Measurements from ENCODE around the gene SRPK3. TPM values are rescaled to one million over a fixed set of nuclear protein-coding genes. Genes with fewer than 3 reads are reported as not detected.
"Not testable (repeated sequence)": the region's sequence is repeated elsewhere in the genome, so short reads cannot be mapped to it uniquely, and the experiment has no call there.

Gene SRPK3
- total RNA-seq, 1 donor from 2014 or later = 85.1 TPM

GRCh38 chrX:153804621-153805020 lies 23.8 kb downstream of the SRPK3 start:
- no peak overlapping the region for H3K9ac ChIP-seq (ENCODE audit: low read depth in 1 of 3, low read length in 3 of 3)
- no peak overlapping the region for H3K27ac ChIP-seq (ENCODE audit: low read depth, low read length)
- no peak overlapping the region for H3K4me3 ChIP-seq (ENCODE audit: low read length in 3 of 3)
- H3K36me3 ChIP-seq (ENCODE audit: control insufficient read depth in 3 of 3, insufficient read depth in 3 of 3, low read length in 3 of 3) = no peaks in the 10 kb centered on the region
- H3K9me3 ChIP-seq (ENCODE audit: control insufficient read depth in 3 of 3, low read length in 3 of 3) = no peaks in the 10 kb centered on the region
- H3K4me1 ChIP-seq (ENCODE audit: control insufficient read depth in 3 of 3, insufficient read depth in 3 of 3, low read length in 3 of 3) = peaks cover 4 to 10% (median 9%) of the 10 kb centered on the region in 3 donors
- peaks cover 0 to 4% (median 0%) of the 10 kb centered on the region in 3 donors for H3K27me3 ChIP-seq (ENCODE audit: control insufficient read depth in 3 of 3, insufficient read depth in 3 of 3, low read length in 3 of 3)

GRCh38 chrX:153805436-153805835 lies 24.6 kb downstream of the SRPK3 start:
- H3K4me3 ChIP-seq (ENCODE audit: low read length in 3 of 3) = no peak overlapping the region
- H3K27me3 ChIP-seq (ENCODE audit: control insufficient read depth in 3 of 3, insufficient read depth in 3 of 3, low read length in 3 of 3) = peaks cover 0 to 4% (median 0%) of the 10 kb centered on the region in 3 donors
- H3K9me3 ChIP-seq (ENCODE audit: control insufficient read depth in 3 of 3, low read length in 3 of 3) = no peaks in the 10 kb centered on the region
- H3K9ac ChIP-seq (ENCODE audit: low read depth in 1 of 3, low read length in 3 of 3) = no peak overlapping the region
- peaks cover 3 to 5% (median 4%) of the 10 kb centered on the region in 3 donors for H3K4me1 ChIP-seq (ENCODE audit: control insufficient read depth in 3 of 3, insufficient read depth in 3 of 3, low read length in 3 of 3)
- H3K36me3 ChIP-seq (ENCODE audit: control insufficient read depth in 3 of 3, insufficient read depth in 3 of 3, low read length in 3 of 3) = no peaks in the 10 kb centered on the region
- H3K27ac ChIP-seq (ENCODE audit: low read depth, low read length) = no peak overlapping the region

DNA sequence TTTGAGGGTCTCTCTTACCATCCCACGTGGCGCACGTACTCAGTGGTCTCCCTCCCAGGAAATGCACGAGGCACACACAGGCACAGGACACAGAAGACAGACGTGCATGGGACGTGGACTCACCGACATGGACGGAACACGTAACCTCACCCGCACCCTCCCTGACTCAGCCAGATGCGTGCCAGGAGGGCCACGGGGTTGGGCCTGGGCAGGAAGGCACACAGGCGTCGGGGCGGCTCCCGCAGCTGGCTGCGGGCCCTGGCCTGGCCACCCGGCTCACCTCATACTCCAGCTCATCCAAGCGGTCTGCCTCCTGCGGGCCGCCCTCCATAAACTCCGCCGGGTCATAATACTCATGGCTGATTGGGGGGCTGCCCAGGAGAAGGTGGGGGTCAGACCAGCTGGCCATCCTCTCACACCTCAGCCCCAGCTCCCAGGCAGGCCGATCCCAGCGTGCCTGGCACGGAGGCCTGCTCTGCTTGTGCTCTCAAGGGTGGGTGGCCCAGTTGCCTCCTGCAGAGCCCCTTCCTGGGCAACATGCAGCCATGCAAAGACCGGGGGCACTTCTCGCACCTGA lies 26.2 kb downstream of the SRPK3 start:
- Histone ChIP-seq H3K27ac (ENCODE audit: low read depth, low read length) (no peak overlapping the region), H3K9me3 (ENCODE audit: control insufficient read depth in 3 of 3, low read length in 3 of 3) (no peaks in the 10 kb centered on the region), H3K4me1 (ENCODE audit: control insufficient read depth in 3 of 3, insufficient read depth in 3 of 3, low read length in 3 of 3) (no peaks in the 10 kb centered on the region), H3K27me3 (ENCODE audit: control insufficient read depth in 3 of 3, insufficient read depth in 3 of 3, low read length in 3 of 3) (peaks cover 0 to 4% (median 0%) of the 10 kb centered on the region in 3 donors), H3K36me3 (ENCODE audit: control insufficient read depth in 3 of 3, insufficient read depth in 3 of 3, low read length in 3 of 3) (no peaks in the 10 kb centered on the region), H3K4me3 (ENCODE audit: low read length in 3 of 3) (no peak overlapping the region), H3K9ac (ENCODE audit: low read depth in 1 of 3, low read length in 3 of 3) (no peak overlapping the region)

GRCh38 chrX:153807976-153808375 lies 27.1 kb downstream of the SRPK3 start:
- Histone ChIP-seq H3K4me1 (ENCODE audit: control insufficient read depth in 3 of 3, insufficient read depth in 3 of 3, low read length in 3 of 3) (no peaks in the 10 kb centered on the region), H3K9ac (ENCODE audit: low read depth in 1 of 3, low read length in 3 of 3) (no peak overlapping the region), H3K36me3 (ENCODE audit: control insufficient read depth in 3 of 3, insufficient read depth in 3 of 3, low read length in 3 of 3) (no peaks in the 10 kb centered on the region), H3K9me3 (ENCODE audit: control insufficient read depth in 3 of 3, low read length in 3 of 3) (no peaks in the 10 kb centered on the region), H3K4me3 (ENCODE audit: low read length in 3 of 3) (no peak overlapping the region), H3K27ac (ENCODE audit: low read depth, low read length) (no peak overlapping the region), H3K27me3 (ENCODE audit: control insufficient read depth in 3 of 3, insufficient read depth in 3 of 3, low read length in 3 of 3) (peaks cover 0 to 4% (median 0%) of the 10 kb centered on the region in 3 donors)

GRCh38 chrX:153812220-153812619 lies 31.4 kb downstream of the SRPK3 start:
- Histone ChIP-seq H3K36me3 (ENCODE audit: control insufficient read depth in 3 of 3, insufficient read depth in 3 of 3, low read length in 3 of 3) (no peaks in the 10 kb centered on the region), H3K4me1 (ENCODE audit: control insufficient read depth in 3 of 3, insufficient read depth in 3 of 3, low read length in 3 of 3) (no peaks in the 10 kb centered on the region), H3K4me3 (ENCODE audit: low read length in 3 of 3) (no peak overlapping the region), H3K27me3 (ENCODE audit: control insufficient read depth in 3 of 3, insufficient read depth in 3 of 3, low read length in 3 of 3) (peaks cover 0 to 8% (median 0%) of the 10 kb centered on the region in 3 donors), H3K9me3 (ENCODE audit: control insufficient read depth in 3 of 3, low read length in 3 of 3) (no peaks in the 10 kb centered on the region), H3K27ac (ENCODE audit: low read depth, low read length) (no peak overlapping the region), H3K9ac (ENCODE audit: low read depth in 1 of 3, low read length in 3 of 3) (no peak overlapping the region)

DNA sequence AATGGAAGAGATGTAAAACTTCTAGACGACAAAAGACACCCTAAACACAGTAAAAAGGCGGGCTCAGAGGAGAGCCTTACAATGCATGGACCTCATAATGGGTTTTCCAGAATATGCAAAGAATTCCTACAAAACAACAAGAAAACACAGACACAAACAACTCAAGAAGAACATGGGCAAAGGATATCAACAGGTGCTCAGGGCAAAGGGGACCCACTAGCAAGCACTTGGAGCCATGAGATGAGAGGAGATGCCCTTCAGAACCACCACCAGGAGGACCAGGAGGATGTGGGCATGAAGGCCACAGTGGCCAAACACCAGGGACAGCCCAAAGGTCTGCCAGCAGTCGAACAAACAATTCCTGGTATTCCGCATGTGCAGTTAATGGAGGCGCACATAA lies 32.3 kb downstream of the SRPK3 start:
- Histone ChIP-seq H3K36me3 (ENCODE audit: control insufficient read depth in 3 of 3, insufficient read depth in 3 of 3, low read length in 3 of 3) (no peaks in the 10 kb centered on the region), H3K27me3 (ENCODE audit: control insufficient read depth in 3 of 3, insufficient read depth in 3 of 3, low read length in 3 of 3) (peaks cover 0 to 8% (median 0%) of the 10 kb centered on the region in 3 donors), H3K9me3 (ENCODE audit: control insufficient read depth in 3 of 3, low read length in 3 of 3) (no peaks in the 10 kb centered on the region), H3K27ac (ENCODE audit: low read depth, low read length) (no peak overlapping the region), H3K9ac (ENCODE audit: low read depth in 1 of 3, low read length in 3 of 3) (no peak overlapping the region), H3K4me1 (ENCODE audit: control insufficient read depth in 3 of 3, insufficient read depth in 3 of 3, low read length in 3 of 3) (no peaks in the 10 kb centered on the region), H3K4me3 (ENCODE audit: low read length in 3 of 3) (no peak overlapping the region)

GRCh38 chrX:153814591-153815315 lies 33.9 kb downstream of the SRPK3 start:
- H3K27me3 ChIP-seq (ENCODE audit: control insufficient read depth in 3 of 3, insufficient read depth in 3 of 3, low read length in 3 of 3) = peaks cover 0 to 9% (median 0%) of the 10 kb centered on the region in 3 donors
- H3K9me3 ChIP-seq (ENCODE audit: control insufficient read depth in 3 of 3, low read length in 3 of 3) = no peaks in the 10 kb centered on the region
- H3K4me1 ChIP-seq (ENCODE audit: control insufficient read depth in 3 of 3, insufficient read depth in 3 of 3, low read length in 3 of 3) = peaks cover 2 to 6% (median 5%) of the 10 kb centered on the region in 3 donors
- H3K27ac ChIP-seq (ENCODE audit: low read depth, low read length) = no peak overlapping the region
- H3K4me3 ChIP-seq (ENCODE audit: low read length in 3 of 3) = no peak overlapping the region
- H3K9ac ChIP-seq (ENCODE audit: low read depth in 1 of 3, low read length in 3 of 3) = no peak overlapping the region
- H3K36me3 ChIP-seq (ENCODE audit: control insufficient read depth in 3 of 3, insufficient read depth in 3 of 3, low read length in 3 of 3) = no peaks in the 10 kb centered on the region

DNA sequence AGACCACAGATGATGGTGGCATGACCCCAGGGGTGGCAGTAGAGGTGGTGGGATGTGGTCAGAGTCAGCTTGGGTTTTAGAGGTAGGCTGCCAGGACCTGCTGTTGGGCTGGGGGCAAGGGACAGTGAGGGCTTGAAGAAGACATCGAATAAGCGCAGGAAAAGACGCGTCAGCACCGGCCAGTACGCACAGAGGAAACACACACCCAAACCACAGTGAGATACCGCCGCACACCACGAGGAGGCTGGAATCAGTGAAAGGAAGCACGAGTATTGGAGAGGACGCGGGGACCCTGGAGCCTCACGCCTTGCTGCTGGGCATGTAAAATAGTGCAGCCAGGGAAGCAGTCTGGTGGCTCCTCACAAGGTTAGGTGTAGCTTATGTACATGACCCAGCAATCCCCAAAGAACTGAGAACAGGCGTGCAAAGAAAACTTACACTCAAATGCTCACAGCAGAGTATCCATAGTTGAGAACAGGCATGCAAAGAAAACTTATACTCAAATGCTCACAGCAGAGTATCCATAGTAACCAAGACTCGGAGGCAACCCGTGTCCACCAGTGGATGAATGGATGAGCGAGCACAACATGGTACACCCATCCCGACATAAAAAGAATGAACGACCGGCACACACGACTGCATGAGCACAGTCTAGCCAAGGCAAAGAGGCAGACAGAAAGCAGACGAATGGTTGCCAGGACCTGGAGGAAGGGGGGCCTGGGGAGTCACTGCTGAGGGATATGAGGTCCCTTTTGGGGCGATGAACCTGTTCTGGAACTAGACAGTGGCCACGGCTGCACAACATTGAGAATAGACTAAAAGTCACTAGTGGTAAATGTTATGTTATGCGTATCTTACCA lies 36.2 kb downstream of the SRPK3 start:
- peaks cover 0 to 10% (median 0%) of the 10 kb centered on the region in 3 donors for H3K27me3 ChIP-seq (ENCODE audit: control insufficient read depth in 3 of 3, insufficient read depth in 3 of 3, low read length in 3 of 3)
- H3K36me3 ChIP-seq (ENCODE audit: control insufficient read depth in 3 of 3, insufficient read depth in 3 of 3, low read length in 3 of 3) = no peaks in the 10 kb centered on the region
- no peak overlapping the region for H3K27ac ChIP-seq (ENCODE audit: low read depth, low read length)
- no peaks in the 10 kb centered on the region for H3K9me3 ChIP-seq (ENCODE audit: control insufficient read depth in 3 of 3, low read length in 3 of 3)
- no peak overlapping the region for H3K4me3 ChIP-seq (ENCODE audit: low read length in 3 of 3)
- H3K4me1 ChIP-seq (ENCODE audit: control insufficient read depth in 3 of 3, insufficient read depth in 3 of 3, low read length in 3 of 3) = peaks cover 2 to 7% (median 5%) of the 10 kb centered on the region in 3 donors
- no peak overlapping the region for H3K9ac ChIP-seq (ENCODE audit: low read depth in 1 of 3, low read length in 3 of 3)

- not testable (repeated sequence) for H3K4me3 ChIP-seq (ENCODE audit: low read length in 3 of 3); H3K27ac ChIP-seq (ENCODE audit: low read depth, low read length); H3K36me3 ChIP-seq (ENCODE audit: control insufficient read depth in 3 of 3, insufficient read depth in 3 of 3, low read length in 3 of 3); H3K9me3 ChIP-seq (ENCODE audit: control insufficient read depth in 3 of 3, low read length in 3 of 3); H3K27me3 ChIP-seq (ENCODE audit: control insufficient read depth in 3 of 3, insufficient read depth in 3 of 3, low read length in 3 of 3); H3K4me1 ChIP-seq (ENCODE audit: control insufficient read depth in 3 of 3, insufficient read depth in 3 of 3, low read length in 3 of 3); H3K9ac ChIP-seq (ENCODE audit: low read depth in 1 of 3, low read length in 3 of 3)
Measured at GRCh38 chrX:153818064-153818463, 37.2 kb downstream of the SRPK3 start.

Measured in skeletal muscle tissue (tissue), 4 donors.